HUES48 (cell line): ENCODE measurements around the gene NPHS1.

ENCODE experiments used
- H3K27ac ChIP-seq: one replicate; pipeline ENCODE4 v1.7.0; 2013; ENCODE audit warnings: low read depth, low read length, inconsistent platforms
- H3K27me3 ChIP-seq: 2 replicates; pipeline ENCODE4 v1.6.1; 2013; ENCODE audit warnings: mild to moderate bottlenecking, low read length; ENCODE audit not compliant: control insufficient read depth, insufficient read depth
- H3K36me3 ChIP-seq: 2 replicates; pipeline ENCODE4 v1.6.1; 2013; ENCODE audit warnings: low read length; ENCODE audit not compliant: control insufficient read depth, insufficient read depth
- H3K4me1 ChIP-seq: 2 replicates; pipeline ENCODE4 v1.6.1; 2013; ENCODE audit warnings: mild to moderate bottlenecking, low read length; ENCODE audit not compliant: control insufficient read depth, insufficient read depth
- H3K4me3 ChIP-seq: 2 replicates; pipeline ENCODE4 v1.5.1; 2013; ENCODE audit warnings: mild to moderate bottlenecking, low read depth, low read length
- H3K9ac ChIP-seq: 2 replicates; pipeline ENCODE4 v1.6.1; 2013; ENCODE audit warnings: mild to moderate bottlenecking, low read depth, low read length, moderate library complexity
- H3K9me3 ChIP-seq: 2 replicates; pipeline ENCODE4 v1.6.1; 2013; ENCODE audit warnings: low read length; ENCODE audit not compliant: control insufficient read depth, insufficient read depth

NPHS1 gene

GRCh38 chr19:35783469-35784434 is 68.6 kb downstream of the NPHS1 start:
- H3K9ac ChIP-seq: no peak overlapping the region
- H3K4me3 ChIP-seq: peak overlapping the region; percentile 58
- no peaks in the 10 kb centered on the region for H3K36me3 ChIP-seq

DNA sequence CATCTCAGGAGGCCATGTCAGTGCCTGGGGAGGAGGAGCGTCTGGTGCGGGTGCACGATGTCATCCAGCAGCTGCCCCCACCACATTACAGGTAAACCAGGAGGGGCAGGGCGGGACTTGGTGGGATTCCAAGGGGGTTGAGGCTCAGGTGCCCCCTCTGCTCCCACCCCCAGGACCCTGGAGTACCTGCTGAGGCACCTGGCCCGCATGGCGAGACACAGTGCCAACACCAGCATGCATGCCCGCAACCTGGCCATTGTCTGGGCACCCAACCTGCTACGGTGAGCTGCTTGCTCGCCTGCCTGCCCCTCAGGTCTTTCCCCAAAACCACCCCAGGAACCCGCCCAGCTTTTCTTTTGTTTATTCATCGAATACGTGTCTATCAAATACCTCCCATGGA is 69.7 kb downstream of the NPHS1 start:
- Histone ChIP-seq H3K9ac (no peak overlapping the region), H3K4me3 (no peak overlapping the region), H3K27me3 (no peaks in the 10 kb centered on the region; the same call in 1 of the 2 replicates), H3K27ac (no peak overlapping the region), H3K9me3 (no peaks in the 10 kb centered on the region), H3K36me3 (no peaks in the 10 kb centered on the region), H3K4me1 (peaks cover 11% of the 10 kb centered on the region)

More at GRCh38 chr19:35783469-35784434, 68.6 kb downstream of the NPHS1 start:
- H3K27me3 ChIP-seq: no peaks in the 10 kb centered on the region
- no peak overlapping the region for H3K27ac ChIP-seq
- H3K9me3 ChIP-seq: no peaks in the 10 kb centered on the region
- H3K4me1 ChIP-seq: peaks cover 8% of the 10 kb centered on the region; the same call in 1 of the 2 replicates

- no peak overlapping the region for H3K9ac ChIP-seq
- no peaks in the 10 kb centered on the region for H3K9me3 ChIP-seq
- H3K27ac ChIP-seq: no peak overlapping the region
- H3K4me1 ChIP-seq: peaks cover 19% of the 10 kb centered on the region
- no peaks in the 10 kb centered on the region for H3K36me3 ChIP-seq
- no peak overlapping the region for H3K4me3 ChIP-seq
- peaks cover 5% of the 10 kb centered on the region for H3K27me3 ChIP-seq
Observed at GRCh38 chr19:35781650-35782049, 70.7 kb downstream of the NPHS1 start.

GRCh38 chr19:35780717-35781116 is 71.6 kb downstream of the NPHS1 start:
- Histone ChIP-seq H3K9me3 (no peaks in the 10 kb centered on the region), H3K27ac (no peak overlapping the region), H3K36me3 (no peaks in the 10 kb centered on the region), H3K4me1 (peaks cover 24% of the 10 kb centered on the region), H3K9ac (no peak overlapping the region), H3K27me3 (peaks cover 9% of the 10 kb centered on the region), H3K4me3 (no peak overlapping the region)

GRCh38 chr19:35780058-35780457 is 72.2 kb downstream of the NPHS1 start:
- Histone ChIP-seq H3K27ac (no peak overlapping the region), H3K4me3 (no peak overlapping the region), H3K9ac (no peak overlapping the region), H3K36me3 (no peaks in the 10 kb centered on the region), H3K9me3 (no peaks in the 10 kb centered on the region), H3K4me1 (peaks cover 20% of the 10 kb centered on the region), H3K27me3 (peaks cover 9% of the 10 kb centered on the region)

GRCh38 chr19:35779033-35779432 is 73.3 kb downstream of the NPHS1 start:
- no peak overlapping the region for H3K4me3 ChIP-seq
- no peak overlapping the region for H3K27ac ChIP-seq
- H3K9ac ChIP-seq: no peak overlapping the region
- H3K4me1 ChIP-seq: peaks cover 20% of the 10 kb centered on the region
- H3K27me3 ChIP-seq: peaks cover 9% of the 10 kb centered on the region
- no peaks in the 10 kb centered on the region for H3K9me3 ChIP-seq
- H3K36me3 ChIP-seq: no peaks in the 10 kb centered on the region

DNA sequence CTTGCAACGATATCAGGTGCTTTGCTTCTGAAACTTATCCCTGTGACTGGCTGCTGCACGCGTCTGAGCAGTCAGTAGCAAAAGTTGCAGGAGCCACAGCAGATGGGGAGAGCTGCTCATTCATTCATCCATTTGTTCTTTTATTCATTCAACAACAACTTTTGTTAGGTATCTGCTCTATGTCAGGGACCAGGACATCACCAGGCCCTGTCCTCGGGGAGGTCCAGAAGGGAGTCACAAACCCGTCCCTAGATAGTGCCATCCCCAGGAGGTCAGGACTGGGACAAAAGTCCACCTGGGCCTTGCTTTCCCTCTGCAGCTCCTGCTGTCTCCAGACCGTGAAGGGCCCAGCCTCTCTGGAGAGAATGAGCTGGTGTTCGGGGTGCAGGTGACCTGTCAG is 74.3 kb downstream of the NPHS1 start:
- H3K4me3 ChIP-seq: no peak overlapping the region
- no peaks in the 10 kb centered on the region for H3K9me3 ChIP-seq
- no peak overlapping the region for H3K27ac ChIP-seq
- no peaks in the 10 kb centered on the region for H3K36me3 ChIP-seq
- peaks cover 20% of the 10 kb centered on the region for H3K4me1 ChIP-seq
- H3K9ac ChIP-seq: no peak overlapping the region
- peaks cover 9% of the 10 kb centered on the region for H3K27me3 ChIP-seq

GRCh38 chr19:35777086-35777841 is 75.0 kb downstream of the NPHS1 start:
- peaks cover 20% of the 10 kb centered on the region for H3K4me1 ChIP-seq
- peak overlapping the region; percentile 26; the same call in 1 of the 2 replicates for H3K4me3 ChIP-seq
- no peaks in the 10 kb centered on the region for H3K36me3 ChIP-seq
- peaks cover 9% of the 10 kb centered on the region for H3K27me3 ChIP-seq
- no peaks in the 10 kb centered on the region for H3K9me3 ChIP-seq
- H3K9ac ChIP-seq: no peak overlapping the region
- no peak overlapping the region for H3K27ac ChIP-seq

GRCh38 chr19:35776102-35776788 is 76.1 kb downstream of the NPHS1 start:
- peaks cover 9% of the 10 kb centered on the region for H3K27me3 ChIP-seq
- peaks cover 17% of the 10 kb centered on the region for H3K4me1 ChIP-seq
- no peaks in the 10 kb centered on the region for H3K36me3 ChIP-seq
- no peaks in the 10 kb centered on the region for H3K9me3 ChIP-seq
- H3K9ac ChIP-seq: no peak overlapping the region
- peak overlapping the region; percentile 81; the same call in 1 of the 2 replicates for H3K4me3 ChIP-seq
- no peak overlapping the region for H3K27ac ChIP-seq
